DND-41 (cell line): Measurements from ENCODE around the gene AKTIP.

Experiments used
- EZH2 ChIP-seq: IDR thresholded peaks from 3 replicates; pipeline ENCODE4 v1.6.1; 2012; ENCODE audit warnings: borderline replicate concordance, low read depth, mild to moderate bottlenecking, moderate library complexity, low read length, inconsistent platforms; ENCODE audit not compliant: severe bottlenecking
- TF ChIP-seq, protein P1 (sequence below): IDR thresholded peaks from 2 replicates; pipeline ENCODE4 v1.5.1; 2012; ENCODE audit warnings: borderline replicate concordance, low read length, moderate library complexity, mild to moderate bottlenecking; ENCODE audit not compliant: poor library complexity, severe bottlenecking; ENCODE audit errors: extremely low read depth

GRCh38 chr16:53480394-53480793 lies 22.6 kb downstream of the AKTIP start:
- TF ChIP-seq, protein P1, sequence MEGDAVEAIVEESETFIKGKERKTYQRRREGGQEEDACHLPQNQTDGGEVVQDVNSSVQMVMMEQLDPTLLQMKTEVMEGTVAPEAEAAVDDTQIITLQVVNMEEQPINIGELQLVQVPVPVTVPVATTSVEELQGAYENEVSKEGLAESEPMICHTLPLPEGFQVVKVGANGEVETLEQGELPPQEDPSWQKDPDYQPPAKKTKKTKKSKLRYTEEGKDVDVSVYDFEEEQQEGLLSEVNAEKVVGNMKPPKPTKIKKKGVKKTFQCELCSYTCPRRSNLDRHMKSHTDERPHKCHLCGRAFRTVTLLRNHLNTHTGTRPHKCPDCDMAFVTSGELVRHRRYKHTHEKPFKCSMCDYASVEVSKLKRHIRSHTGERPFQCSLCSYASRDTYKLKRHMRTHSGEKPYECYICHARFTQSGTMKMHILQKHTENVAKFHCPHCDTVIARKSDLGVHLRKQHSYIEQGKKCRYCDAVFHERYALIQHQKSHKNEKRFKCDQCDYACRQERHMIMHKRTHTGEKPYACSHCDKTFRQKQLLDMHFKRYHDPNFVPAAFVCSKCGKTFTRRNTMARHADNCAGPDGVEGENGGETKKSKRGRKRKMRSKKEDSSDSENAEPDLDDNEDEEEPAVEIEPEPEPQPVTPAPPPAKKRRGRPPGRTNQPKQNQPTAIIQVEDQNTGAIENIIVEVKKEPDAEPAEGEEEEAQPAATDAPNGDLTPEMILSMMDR = no peak
- TF ChIP-seq EZH2 = no peak
